PC-3 (cell line): Measurements from ENCODE around the gene GRIK1.

Source experiments
- CTCF ChIP-seq: fragments of 300-600 bp; sonication (generic); conservative IDR thresholded peaks from 2 replicates; pipeline ENCODE4 v1.5.1; 2017; ENCODE audit warnings: antibody characterized with exemption, low read depth, mild to moderate bottlenecking, low read length
- EZH2 ChIP-seq: fragments of 300-600 bp; sonication (generic); IDR thresholded peaks from one replicate; pipeline ENCODE4 v1.6.1; 2017; ENCODE audit warnings: antibody characterized with exemption, mild to moderate bottlenecking, low read length; ENCODE audit not compliant: unreplicated experiment

GRCh38 chr21:29624776-29625175 lies 315.0 kb downstream of the GRIK1 start:
- no peak for TF ChIP-seq CTCF
- no peak for TF ChIP-seq EZH2
